Activated CD4-positive, alpha-beta T cell treated with anti-CD3 and anti-CD28 coated beads, Interleukin-2, amount 50 U/mL, for 48 hours (primary cell): ENCODE measurements around the gene OTUD1.

Experiments
- DNase-seq, 2 experiments: peaks; one replicate each; pipeline ENCODE4 v3.0.0-alpha.2; 2020

The OTUD1 gene

GRCh38 chr10:23432166-23432565 is 6.7 kb upstream of the OTUD1 start:
- no peak for DNase-seq

GRCh38 chr10:23432639-23433038 is 6.2 kb upstream of the OTUD1 start:
- DNase-seq, result no peak

- DNase-seq, result no peak
Measured at GRCh38 chr10:23433701-23434100, 5.2 kb upstream of the OTUD1 start.

GRCh38 chr10:23435378-23435777 is 3.5 kb upstream of the OTUD1 start:
- no peak for DNase-seq

GRCh38 chr10:23436983-23437382 is 1.9 kb upstream of the OTUD1 start:
- DNase-seq, result no peak

- no peak for DNase-seq
Measured at GRCh38 chr10:23437963-23438546, 820 bp upstream of the OTUD1 start.

GRCh38 chr10:23439452-23439960 is 631 bp downstream of the OTUD1 start:
- DNase-seq, result no peak

- peak; percentile 38 to 46 for DNase-seq
Measured at GRCh38 chr10:23439961-23440889, 1.4 kb downstream of the OTUD1 start.

GRCh38 chr10:23441251-23441650 is 2.4 kb downstream of the OTUD1 start:
- DNase-seq, result no peak

- DNase-seq, result no peak
Measured at GRCh38 chr10:23442936-23443335, 4.1 kb downstream of the OTUD1 start.

- DNase-seq, result no peak
Measured at GRCh38 chr10:23445591-23445990, 6.7 kb downstream of the OTUD1 start.

GRCh38 chr10:23448323-23448722 is 9.4 kb downstream of the OTUD1 start:
- no peak for DNase-seq

- DNase-seq, result no peak
Measured at GRCh38 chr10:23448802-23449570, 10.1 kb downstream of the OTUD1 start.

GRCh38 chr10:23452033-23452655 is 13.3 kb downstream of the OTUD1 start:
- DNase-seq, result no peak

GRCh38 chr10:23453465-23453864 is 14.6 kb downstream of the OTUD1 start:
- DNase-seq, result no peak

- no peak for DNase-seq
Measured at GRCh38 chr10:23457632-23458417, 18.9 kb downstream of the OTUD1 start.

- no peak for DNase-seq
Measured at GRCh38 chr10:23459308-23459939, 20.5 kb downstream of the OTUD1 start.

GRCh38 chr10:23461557-23461956 is 22.7 kb downstream of the OTUD1 start:
- no peak for DNase-seq

GRCh38 chr10:23467012-23467411 is 28.1 kb downstream of the OTUD1 start:
- no peak for DNase-seq

- no peak for DNase-seq
Measured at GRCh38 chr10:23467548-23467947, 28.7 kb downstream of the OTUD1 start.

GRCh38 chr10:23469596-23470237 is 30.8 kb downstream of the OTUD1 start:
- DNase-seq, result no peak
